Thoracic aorta (tissue), 2 donors: Measurements from ENCODE around the gene ARSI. TPM values are rescaled to one million over a fixed set of nuclear protein-coding genes. Genes with fewer than 3 reads are reported as not detected.
"Not testable (repeated sequence)": the region's sequence is repeated elsewhere in the genome, so short reads cannot be mapped to it uniquely, and the experiment has no call there.

ENCODE experiments used
- ATAC-seq: fragments of 150-250 bp; one replicate; pipeline ENCODE4 v1.8.0; 2017; ENCODE audit warnings: low read depth; ENCODE audit not compliant: insufficient number of reproducible peaks, low FRiP score
- DNase-seq: peaks from one replicate; pipeline ENCODE4 v3.0.0-alpha.2; 2020; ENCODE audit warnings: low spot score
- H3K27ac ChIP-seq, 2 donors: fragments of 200-600 bp; sonication (generic); 1 replicate in 1 of 2; 2 replicates in 1 of 2; pipeline ENCODE4 v1.5.1; 2016; ENCODE audit warnings: mild to moderate bottlenecking in 2 of 2, moderate library complexity in 2 of 2
- H3K27me3 ChIP-seq: fragments of 200-600 bp; sonication (generic); replicated peaks from 2 replicates; pipeline ENCODE4 v1.6.0; 2016; ENCODE audit warnings: mild to moderate bottlenecking; ENCODE audit not compliant: insufficient read depth
- H3K36me3 ChIP-seq: fragments of 200-600 bp; sonication (generic); one replicate; pipeline ENCODE4 v1.5.1; 2016
- H3K4me1 ChIP-seq, 2 donors: fragments of 200-600 bp; sonication (generic); 1 replicate in 1 of 2; 2 replicates in 1 of 2; pipeline versions ENCODE4 v1.5.1 to v1.6.0; 2016; ENCODE audit warnings: low read depth in 2 of 2, mild to moderate bottlenecking in 1 of 2; ENCODE audit not compliant: control insufficient read depth in 1 of 2
- H3K4me3 ChIP-seq: fragments of 200-600 bp; sonication (generic); 2 replicates; pipeline ENCODE4 v1.5.1; 2016; ENCODE audit warnings: mild to moderate bottlenecking
- H3K9me3 ChIP-seq: fragments of 200-600 bp; sonication (generic); 2 replicates; pipeline ENCODE4 v1.5.1; 2016
- total RNA-seq, 2 donors: library from RNA; depleted of rRNA; stranded (reverse); fragments of >200 nt; gene quantifications; one replicate each; pipeline versions ENCODE4 v1.1.0 to v1.2.3, GENCODE V29; 2016
- TF ChIP-seq, protein P1 (sequence below): fragments of 200-600 bp; sonication (generic); IDR thresholded peaks from one replicate; pipeline ENCODE4 v1.5.1; 2019; ENCODE audit warnings: antibody characterized with exemption

ARSI gene
- total RNA-seq, 2 donors from 2014 or later = 0.41 to 4.3 TPM

DNA sequence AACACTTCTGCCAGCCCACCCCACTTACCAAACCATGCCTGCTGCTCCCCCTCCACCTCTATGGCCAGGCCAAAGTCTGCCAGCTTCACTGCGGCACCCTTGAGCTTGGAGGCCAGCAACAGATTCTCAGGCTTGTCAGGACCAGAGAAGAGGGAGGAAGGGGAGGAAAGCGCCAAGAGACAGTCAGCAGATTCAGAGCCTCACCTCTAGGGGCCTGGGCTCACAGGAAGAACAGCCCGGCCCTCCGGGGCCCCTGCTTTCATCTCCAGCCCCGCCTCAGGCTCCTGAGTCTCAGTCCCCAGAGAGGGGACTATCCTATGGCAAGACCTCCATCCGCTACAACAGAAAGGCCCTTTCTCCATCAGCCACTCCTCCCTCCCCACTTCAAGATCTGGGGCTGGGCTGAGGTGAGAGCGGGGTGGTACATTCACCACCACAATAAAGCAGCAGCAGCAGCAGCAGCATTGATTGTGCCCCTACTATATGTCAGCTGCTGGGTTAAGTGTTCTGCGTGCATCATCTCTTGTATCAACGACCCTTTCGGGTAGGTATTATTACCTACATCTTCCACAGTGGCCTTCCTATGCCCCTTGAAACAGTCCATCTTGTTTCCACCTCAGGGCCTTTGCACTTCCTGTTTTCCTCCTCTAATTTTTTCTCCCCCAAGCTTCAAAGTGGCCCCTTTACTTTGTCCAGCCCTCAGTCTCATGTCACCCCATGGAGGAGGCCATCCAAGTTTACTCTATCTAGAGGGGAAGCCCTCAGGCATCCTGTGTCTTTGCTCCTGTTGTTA is 49.1 kb downstream of the ARSI start:
- Histone ChIP-seq H3K27me3 (no peaks in the 10 kb centered on the region), H3K27ac (no peak overlapping the region), H3K9me3 (no peaks in the 10 kb centered on the region), H3K4me3 (no peak overlapping the region), H3K4me1 (no peaks in the 10 kb centered on the region), H3K36me3 (no peaks in the 10 kb centered on the region)
- ATAC-seq = no peak
- DNase-seq = no peak
- TF ChIP-seq, protein P1, sequence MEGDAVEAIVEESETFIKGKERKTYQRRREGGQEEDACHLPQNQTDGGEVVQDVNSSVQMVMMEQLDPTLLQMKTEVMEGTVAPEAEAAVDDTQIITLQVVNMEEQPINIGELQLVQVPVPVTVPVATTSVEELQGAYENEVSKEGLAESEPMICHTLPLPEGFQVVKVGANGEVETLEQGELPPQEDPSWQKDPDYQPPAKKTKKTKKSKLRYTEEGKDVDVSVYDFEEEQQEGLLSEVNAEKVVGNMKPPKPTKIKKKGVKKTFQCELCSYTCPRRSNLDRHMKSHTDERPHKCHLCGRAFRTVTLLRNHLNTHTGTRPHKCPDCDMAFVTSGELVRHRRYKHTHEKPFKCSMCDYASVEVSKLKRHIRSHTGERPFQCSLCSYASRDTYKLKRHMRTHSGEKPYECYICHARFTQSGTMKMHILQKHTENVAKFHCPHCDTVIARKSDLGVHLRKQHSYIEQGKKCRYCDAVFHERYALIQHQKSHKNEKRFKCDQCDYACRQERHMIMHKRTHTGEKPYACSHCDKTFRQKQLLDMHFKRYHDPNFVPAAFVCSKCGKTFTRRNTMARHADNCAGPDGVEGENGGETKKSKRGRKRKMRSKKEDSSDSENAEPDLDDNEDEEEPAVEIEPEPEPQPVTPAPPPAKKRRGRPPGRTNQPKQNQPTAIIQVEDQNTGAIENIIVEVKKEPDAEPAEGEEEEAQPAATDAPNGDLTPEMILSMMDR = no peak

DNA sequence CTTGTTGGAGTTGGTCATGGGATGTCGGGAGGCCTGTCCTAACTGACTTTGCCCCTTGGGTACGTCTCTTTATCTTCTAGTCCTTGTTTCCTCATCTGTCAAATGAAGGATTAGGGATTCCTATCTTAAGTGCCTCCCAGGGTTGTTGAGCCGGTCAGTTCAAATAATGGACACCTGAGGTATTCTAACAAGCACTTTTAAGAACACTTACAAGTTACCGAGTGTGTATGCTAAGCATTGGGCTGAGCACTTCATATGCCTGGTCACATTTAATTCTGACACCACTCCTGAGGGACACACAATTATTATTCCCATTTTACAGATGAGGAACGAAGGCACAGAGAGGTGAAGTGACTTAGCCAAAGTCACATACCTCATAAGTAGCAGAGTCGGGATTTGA is 50.2 kb downstream of the ARSI start:
- no peak for DNase-seq
- H3K27me3 ChIP-seq = no peaks in the 10 kb centered on the region
- H3K36me3 ChIP-seq = no peaks in the 10 kb centered on the region
- no peak overlapping the region for H3K4me3 ChIP-seq
- no peaks in the 10 kb centered on the region for H3K9me3 ChIP-seq
- H3K27ac ChIP-seq = no peak overlapping the region
- ATAC-seq = no peak
- H3K4me1 ChIP-seq = no peaks in the 10 kb centered on the region
- TF ChIP-seq, protein P1 = no peak

DNA sequence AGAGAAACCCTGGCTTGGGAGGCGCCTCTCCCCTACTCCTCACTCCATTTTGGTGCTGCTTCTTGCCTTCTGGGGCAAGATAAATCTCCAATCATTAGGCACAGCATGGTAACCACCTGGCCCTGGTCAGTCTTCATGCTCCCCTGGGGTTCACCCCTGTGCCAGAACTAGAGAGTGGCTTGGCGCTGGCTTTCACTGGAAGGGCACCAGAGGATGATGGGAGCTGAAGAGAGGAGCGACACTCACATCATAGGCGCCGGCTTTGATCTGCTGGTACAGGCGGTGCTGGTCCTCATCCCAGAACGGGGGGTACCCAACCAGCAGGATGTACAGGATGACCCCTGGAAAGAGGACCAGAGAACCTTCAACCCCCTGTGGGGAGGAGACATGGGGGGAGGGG is 51.2 kb downstream of the ARSI start:
- TF ChIP-seq, protein P1 = no peak
- Histone ChIP-seq H3K9me3 (no peaks in the 10 kb centered on the region), H3K4me3 (no peak overlapping the region), H3K27me3 (no peaks in the 10 kb centered on the region), H3K36me3 (no peaks in the 10 kb centered on the region), H3K4me1 (no peaks in the 10 kb centered on the region), H3K27ac (no peak overlapping the region)
- no peak for DNase-seq
- ATAC-seq = no peak

DNA sequence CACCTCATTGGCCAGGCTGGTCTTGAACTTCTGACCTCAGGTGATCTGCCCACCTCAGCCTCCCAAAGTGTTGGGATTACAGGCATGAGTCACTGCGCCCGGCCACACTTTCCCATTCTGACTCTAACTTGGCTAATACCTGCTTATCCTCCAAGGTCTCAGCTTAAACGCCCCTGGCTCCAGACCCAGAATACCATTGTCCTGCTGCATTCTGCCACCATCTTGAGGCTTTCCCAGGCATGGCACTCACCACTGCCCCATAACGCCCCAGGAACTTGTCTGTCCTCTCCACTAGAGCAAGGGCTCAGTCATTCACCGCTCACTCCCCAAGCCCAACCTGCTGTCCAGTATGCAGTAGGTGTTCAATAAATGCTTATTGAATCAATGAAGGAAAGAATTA is 53.0 kb downstream of the ARSI start:
- TF ChIP-seq, protein P1 = no peak
- Histone ChIP-seq H3K4me1 (no peaks in the 10 kb centered on the region), H3K27ac (no peak overlapping the region), H3K27me3 (no peaks in the 10 kb centered on the region), H3K9me3 (no peaks in the 10 kb centered on the region), H3K4me3 (no peak overlapping the region), H3K36me3 (no peaks in the 10 kb centered on the region)
- DNase-seq (no peak), ATAC-seq (no peak)

DNA sequence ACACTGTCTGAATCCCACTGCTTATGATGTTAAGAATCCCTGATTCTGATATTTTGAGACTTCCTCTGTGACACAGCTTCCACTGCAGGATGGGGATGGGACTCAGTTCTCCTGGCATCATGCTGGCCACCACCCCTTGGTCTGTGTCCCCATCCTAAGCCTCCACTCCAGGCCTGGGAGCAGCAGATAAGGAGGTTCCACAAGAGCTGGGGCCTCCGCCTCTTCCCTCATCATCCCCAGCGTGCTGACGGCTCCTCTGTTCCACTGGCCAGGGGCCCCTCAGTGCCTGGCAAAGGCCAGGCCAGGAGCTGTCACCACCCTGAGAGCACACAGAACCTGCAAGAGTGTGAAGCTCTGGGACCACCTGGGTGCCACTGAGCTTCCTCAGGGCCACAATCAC is 53.8 kb downstream of the ARSI start:
- no peak for DNase-seq

DNA sequence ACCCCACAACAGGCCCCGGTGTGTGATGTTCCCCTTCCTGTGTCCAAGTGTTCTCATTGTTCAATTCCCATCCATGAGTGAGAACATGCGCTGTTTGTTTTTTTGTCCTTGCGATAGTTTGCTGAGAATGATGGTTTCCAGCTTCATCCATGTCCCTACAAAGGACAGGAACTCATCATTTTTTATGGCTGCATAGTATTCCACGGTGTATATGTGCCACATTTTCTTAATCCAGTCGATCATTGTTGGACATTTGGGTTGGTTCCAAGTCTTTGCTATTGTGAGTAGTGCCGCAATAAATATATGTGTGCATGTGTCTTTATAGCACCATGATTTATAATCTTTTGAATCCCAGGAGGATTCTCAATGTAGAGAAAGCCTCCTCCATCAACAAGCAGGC is 54.2 kb downstream of the ARSI start:
- not testable (repeated sequence) for H3K4me3 ChIP-seq, H3K27me3 ChIP-seq, H3K9me3 ChIP-seq, DNase-seq, ATAC-seq, H3K4me1 ChIP-seq, H3K27ac ChIP-seq, H3K36me3 ChIP-seq

More for the DNA sequence above, 53.8 kb downstream of the ARSI start:
- no peaks in the 10 kb centered on the region for H3K4me1 ChIP-seq
- no peak overlapping the region for H3K27ac ChIP-seq
- no peaks in the 10 kb centered on the region for H3K9me3 ChIP-seq
- H3K36me3 ChIP-seq = no peaks in the 10 kb centered on the region
- no peaks in the 10 kb centered on the region for H3K27me3 ChIP-seq
- TF ChIP-seq, protein P1 = no peak
- no peak for ATAC-seq
- H3K4me3 ChIP-seq = no peak overlapping the region
